ENCODE data around the gene APP.
"Not testable (repeated sequence)": the region's sequence is repeated elsewhere in the genome, so short reads cannot be mapped to it uniquely, and the experiment has no call there.

The APP gene

DNA sequence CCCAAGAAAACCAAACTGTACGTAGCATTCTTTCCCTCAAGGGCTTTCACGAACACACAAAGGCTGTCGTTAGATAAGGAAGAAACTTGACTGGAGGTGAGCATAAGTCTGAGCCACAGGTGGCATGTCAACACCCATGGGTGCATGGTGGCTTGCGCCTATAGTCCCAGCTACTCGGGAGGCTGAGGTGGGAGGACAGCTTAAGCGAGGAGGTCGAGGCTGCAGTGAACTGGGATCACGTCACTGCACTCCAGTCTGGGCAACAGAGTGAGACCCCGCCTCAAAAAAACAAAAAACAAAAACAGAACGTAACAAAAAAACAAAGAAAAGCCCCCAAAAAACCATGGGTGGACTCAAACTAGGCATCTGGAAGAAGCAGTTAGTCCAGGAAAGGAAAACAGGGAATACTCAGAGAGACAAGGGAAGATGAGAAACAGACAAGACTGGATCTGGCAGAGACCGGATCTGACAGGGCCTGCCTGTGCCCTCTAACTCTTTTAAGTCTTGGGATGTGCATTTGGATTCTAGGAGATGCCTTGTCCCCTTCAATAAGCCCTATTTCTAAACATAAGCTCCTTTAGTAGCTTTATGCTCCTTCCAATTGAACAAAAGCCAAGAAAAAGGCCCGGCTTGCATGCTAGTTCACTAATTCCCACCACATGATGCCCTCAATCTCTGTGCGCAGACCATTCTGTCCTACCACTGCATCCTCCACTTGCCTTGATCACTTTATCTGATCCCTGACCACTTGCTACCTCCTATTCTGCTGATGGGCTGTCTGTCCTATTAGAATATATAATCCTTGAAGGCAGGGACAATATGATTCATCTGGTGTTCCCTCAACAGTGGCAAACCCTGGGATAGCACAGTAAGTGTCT is 73.8 kb downstream of the APP start:
- DNase-seq = no peak

DNA sequence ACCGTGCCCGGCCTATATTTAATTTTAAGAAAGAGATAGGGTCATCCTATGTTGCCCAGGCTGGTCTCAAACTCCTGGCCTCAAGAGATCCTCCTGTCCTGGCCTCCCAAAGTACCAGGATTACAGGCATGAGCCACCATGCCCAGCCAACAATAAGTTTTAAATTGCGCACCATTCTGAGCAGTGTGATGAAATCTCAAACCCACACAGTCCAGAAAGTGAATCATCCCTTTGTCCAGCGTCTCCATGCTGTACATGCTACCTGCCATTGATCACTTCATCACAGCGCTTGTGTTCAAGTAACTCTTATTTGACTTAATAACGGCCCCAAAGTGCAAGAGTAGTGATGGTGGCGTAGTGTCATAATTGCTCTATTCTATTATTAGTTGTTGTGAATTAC is 75.4 kb downstream of the APP start:
- no peak for DNase-seq

DNA sequence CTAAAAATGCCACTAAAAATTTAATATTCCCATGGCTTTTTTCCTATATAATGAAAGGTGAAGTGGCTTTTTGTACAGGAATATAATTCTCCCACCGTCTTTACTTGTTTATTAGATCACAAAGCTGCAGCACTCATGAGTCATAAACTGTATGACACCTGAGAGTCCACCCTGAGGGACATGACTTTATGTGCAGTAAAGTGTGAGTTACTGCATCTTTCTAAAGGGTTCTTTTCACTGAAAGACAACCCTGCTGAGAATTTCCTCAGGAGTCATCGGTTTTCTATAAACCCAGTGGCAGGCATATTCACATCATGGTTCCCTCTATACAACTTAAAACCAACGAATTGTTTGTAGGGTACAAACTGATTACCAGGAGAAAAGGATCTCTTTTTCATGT is 77.4 kb downstream of the APP start:
- no peak for DNase-seq

DNA sequence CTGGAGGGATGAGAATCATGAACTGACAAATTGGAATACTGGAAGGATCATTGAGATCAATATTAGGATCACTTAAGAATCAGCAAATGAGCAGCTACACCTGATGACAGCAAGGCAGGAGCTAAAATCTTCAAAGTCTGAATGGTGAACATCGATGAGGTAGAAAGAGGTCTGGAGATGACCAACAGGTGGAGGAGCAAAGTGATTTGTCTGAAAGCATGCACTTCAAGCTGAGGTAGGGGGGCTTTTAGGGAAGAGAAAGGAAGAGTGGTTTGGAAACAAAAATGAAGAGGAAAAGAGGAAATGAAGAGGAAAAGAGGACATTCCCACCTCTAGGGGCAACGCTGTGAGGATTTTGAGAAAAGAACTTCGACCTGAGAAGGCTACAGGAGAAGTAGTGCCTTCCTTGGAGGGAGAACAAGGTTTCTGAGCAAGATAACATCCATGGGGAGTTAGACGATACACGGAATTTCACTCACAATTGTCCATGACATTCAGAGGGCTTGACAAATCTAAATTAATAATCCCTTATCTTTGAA is 79.0 kb downstream of the APP start:
- no peak for DNase-seq

DNA sequence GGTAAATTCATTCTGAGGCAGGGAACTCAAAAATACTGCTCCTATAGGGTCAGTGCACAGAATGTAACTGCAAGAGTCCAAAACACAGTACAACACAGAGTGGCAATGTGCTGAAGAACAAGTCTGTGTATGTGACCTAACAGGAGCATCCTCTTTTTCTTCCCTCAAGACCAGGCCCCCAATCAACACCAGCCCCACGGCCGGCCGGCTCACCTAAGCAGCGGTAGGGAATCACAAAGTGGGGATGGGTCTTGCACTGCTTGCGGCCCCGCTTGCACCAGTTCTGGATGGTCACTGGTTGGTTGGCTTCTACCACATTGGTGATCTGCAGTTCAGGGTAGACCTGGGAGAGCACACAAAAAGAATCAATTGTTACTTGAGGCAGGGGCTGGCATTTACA is 80.8 kb downstream of the APP start:
- no peak for DNase-seq

DNA sequence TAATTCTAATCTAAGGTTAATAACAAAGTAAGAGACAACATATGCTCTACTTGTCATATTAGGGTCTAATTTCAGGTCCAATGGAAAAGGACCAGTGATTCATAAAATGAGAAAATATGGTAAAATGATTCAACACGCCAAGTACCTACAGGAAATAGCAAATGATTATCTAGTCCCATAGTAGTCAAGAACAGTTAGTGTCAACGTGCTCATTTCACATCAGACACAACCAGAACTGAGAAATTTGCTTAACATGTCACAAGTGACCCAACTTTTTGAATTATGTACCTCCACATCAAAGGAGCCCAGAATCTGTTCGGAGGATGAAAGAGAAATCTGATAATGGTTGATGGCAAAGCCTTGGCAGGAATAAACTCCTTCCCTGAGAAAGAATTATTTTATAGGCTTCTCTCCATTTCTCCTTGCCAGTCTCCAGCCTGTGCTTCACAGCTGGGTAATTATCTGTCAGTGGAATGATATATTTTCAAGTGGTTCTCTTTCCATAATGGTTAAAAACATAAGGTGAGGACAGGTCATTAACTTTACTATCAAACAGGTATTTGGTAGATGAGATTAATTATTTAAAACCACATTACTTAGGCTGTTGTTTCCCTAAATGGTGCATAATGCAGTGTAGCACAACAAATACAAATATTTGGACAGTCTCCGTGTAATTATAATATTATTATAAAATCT is 83.2 kb downstream of the APP start:
- DNase-seq = no peak

DNA sequence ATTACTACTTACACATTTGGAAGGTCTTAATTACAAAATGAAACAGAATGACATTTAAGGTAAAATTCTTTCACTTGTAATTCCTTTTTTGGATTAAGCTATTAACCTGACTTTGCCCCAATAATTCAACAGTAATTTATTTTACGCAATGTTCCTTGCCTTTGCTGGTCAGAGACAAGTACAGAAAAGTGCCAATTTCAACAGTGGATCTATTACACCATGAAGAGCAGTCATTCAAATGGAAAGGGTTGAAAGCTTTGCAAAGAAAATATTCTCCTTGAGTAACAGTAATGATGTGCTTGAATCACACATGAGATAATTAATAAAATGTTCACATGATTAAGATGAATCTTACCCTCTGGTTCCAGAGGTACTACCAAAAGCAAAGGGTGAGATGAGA is 84.7 kb downstream of the APP start:
- no peak for DNase-seq

DNA sequence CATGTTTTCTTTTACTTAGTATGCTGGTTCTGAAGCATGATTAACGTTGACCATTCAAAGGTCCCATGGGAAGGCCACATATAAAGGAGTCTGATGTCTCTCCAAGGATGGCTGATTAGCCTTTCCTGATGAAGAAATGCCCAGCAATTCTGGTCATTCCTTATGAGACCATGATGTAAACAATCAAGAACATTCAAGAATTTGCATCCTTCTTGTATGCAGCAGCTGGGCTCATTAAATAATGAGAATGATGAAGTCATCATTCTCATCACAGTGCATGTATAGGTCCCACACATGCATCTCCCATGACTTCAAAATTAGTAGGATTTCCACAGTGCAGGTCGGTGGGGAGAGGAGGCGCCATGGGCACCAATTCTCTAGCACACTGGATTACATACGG is 85.4 kb downstream of the APP start:
- DNase-seq = no peak

DNA sequence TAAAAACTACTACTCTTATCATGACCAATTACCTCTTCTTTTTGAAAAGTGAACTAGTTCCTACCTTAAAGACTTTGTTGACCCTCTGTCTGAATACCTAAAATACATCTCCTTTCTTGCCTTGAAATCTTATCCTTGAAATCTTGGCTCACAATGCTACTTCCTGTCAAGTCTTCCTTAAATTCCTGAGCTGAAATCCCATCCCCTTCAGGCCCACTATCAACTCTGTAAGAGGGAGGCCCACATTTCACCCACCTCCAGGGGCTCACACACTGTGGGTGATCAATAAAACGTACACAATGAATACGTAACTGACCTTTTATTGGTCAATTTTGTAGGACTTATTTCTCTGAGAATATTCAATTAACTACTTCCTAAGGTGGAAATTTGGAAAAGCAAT is 88.0 kb downstream of the APP start:
- no peak for DNase-seq

DNA sequence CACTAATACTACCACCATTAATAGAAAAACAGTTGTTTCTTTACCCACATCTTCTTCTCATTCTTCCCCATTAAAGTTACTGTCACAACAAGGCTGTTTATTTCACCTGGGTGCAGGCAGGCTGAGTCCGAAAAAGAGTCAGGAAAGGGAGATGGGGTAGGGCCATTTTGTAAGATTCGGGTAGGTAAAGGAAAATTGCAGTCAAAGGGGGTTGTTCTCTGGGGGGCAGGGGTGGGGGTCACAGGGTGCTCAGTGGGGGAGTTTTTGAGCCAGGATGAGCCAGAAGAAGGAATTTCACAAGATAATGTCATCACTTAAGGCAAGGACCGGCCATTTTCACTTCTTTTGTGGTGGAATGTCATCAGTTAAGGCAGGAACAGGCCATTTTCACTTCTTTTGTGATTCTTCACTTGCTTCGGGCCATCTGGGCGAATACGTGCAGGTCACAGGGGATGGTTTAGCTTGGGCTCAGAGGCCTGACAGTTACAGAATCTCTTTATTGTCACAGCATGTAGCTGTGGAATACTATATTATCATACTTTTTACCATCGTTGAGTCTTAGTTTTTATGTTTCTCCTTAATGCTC is 89.3 kb downstream of the APP start:
- not testable (repeated sequence) for DNase-seq

DNA sequence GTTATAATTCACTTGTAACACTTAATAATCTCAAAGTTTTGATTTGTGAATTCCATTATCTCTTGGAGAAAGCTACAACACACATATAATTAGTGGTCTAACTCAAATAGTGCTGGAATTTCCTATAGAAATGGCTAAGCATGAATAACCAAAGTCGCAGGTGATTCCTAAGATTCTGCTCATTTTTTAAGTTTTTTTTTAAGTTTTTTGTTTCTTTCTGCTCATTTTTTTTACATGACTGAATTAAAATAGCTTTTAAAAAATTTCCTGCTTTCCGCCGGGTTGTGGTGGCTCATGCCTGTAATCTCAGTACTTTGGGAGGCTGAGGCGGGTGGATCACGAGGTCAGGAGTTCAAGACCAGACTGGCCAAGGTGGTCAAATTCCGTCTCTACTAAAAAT is 90.4 kb downstream of the APP start:
- no peak for DNase-seq

DNA sequence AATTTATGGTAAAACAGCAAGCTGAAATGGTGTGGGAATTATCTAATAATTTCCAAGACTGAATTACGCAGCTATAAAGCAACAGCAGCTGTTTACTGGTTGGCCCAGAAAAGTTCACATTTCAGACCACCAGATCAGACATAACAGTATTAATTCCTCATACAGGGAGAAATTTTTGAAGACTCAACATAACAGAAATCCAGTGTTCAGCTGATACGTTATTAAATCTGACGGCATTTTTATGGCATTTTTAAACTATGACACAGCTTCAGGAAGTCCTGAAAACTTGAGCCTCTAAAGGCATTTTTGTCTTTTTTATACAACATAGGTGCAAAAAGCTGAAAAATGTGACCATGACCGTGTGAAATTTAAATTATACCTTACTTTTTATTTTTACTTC is 91.2 kb downstream of the APP start:
- DNase-seq = no peak

DNA sequence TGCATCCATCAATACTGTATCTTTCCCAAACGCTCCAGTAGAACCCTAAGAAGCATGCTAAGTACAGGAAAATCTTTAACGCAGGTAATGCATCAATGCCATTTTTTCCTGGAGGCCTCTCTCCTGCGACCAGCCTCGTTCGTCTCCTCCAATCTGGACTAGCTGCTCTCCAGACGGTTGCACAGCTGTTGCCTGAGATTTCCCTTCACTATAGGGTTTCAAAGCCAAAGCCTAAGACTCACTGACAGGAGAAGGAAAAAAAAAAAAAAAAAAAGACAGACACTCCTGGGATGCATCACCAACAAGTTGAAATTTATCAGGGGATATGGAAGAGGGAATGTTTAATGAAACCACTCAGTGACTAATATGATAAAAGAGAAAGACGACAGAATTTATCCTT is 93.0 kb downstream of the APP start:
- no peak for DNase-seq

DNA sequence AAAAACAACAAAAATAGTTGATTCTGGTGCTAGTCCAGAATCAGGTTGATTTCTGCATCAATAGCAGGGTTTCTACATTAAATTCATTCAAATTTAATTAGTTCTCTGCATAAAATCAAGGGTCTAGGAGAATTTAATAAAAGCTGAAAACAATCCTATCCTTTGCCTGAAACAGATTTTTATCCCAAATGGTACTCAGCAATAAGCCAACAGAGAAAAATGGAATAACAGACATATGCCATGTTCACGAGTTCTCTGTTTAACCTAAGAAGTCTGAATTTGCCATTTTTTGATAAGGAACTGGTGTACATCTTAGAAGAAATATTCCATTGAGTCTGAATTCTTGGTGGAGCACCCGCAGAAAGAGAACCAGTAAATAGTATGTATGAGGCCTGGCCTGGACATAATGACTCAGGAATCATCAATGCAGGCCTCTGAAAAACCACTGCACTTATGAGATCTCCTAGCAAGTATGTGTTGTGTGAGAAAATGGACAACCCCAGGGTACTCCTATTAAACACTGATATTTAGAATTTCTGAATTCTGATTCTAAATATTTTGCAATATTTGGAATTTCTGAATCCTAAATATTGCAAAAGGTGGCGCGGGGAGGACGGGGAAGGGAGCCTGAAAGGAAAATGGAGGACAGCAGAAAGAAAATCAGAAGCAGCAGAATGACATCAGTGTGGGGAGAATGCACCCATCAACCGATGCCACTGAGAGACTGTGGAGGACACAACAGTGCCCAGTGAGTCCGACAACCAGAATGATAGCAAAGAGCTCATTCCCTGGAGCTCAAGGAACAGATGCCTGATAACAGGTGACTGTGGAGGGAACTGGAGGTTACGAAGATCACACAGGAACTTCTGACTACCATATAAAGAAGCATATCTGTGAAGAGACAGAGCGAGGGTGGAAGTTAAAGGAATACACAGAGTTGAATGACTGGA is 97.6 kb downstream of the APP start:
- DNase-seq = no peak

DNA sequence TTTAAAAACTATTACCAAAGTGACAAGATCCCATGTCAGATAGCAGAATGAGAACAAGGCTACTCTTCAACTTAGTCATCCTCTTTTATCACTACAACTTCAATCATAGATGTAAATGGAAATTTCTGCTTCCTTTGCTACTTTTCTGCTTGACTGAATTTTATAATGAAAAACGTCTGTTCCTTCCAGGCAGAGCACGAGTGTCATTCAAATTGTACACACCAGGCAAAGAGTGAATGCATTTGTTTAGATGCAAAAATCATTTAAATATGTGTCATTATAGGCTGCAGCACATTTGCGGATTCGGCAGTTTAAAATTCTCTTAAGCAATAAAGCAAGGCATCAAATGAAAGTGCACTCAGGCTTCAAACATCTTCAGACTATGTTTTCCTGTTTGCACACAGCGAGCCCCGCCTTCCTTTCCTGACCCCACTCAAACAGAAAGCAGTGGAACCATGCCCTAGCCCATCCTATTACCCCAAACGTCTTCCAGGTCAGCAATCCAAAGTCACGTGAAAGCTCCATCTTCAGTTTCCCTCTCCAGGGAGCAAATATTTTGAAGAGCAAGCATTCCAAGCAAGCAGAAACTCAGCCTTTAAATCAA is 99.6 kb downstream of the APP start:
- DNase-seq = no peak

DNA sequence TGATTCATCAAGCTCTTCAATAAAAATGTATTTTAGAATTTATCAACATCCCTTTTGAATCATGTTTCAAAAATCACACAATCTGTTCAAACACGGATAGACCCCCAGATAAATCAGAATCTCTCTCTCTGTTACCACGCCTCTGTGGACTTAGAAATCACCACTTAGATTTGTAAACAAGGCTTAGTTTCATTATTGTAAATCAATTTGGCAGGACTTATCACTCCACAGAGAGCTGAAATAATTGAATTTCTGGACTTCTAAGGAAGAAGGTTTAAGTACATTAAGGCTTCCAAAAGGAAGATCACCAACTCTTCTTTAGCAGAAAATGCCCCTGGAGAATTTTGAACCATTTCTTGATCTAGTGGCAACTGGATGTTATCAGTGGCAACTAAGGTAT is 100.4 kb downstream of the APP start:
- DNase-seq = no peak

DNA sequence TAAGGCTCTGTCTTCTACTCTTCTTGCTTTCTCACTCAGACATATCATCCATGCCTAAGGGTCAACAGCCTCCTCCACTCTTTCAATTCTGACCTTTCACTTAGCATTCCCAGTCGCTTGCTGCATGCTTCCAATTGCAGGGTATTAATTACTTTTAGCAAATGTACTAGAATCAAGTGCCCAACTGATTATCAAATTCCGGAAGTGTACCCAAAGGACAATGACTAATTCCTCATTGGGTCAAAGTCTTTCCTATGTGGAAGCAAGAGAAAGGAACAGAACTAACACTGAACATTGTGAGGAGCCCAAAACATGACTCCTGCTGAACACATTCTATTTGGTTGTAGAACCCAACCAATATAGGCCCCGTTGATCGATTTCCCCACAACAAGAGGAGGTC is 101.8 kb downstream of the APP start:
- DNase-seq = no peak

DNA sequence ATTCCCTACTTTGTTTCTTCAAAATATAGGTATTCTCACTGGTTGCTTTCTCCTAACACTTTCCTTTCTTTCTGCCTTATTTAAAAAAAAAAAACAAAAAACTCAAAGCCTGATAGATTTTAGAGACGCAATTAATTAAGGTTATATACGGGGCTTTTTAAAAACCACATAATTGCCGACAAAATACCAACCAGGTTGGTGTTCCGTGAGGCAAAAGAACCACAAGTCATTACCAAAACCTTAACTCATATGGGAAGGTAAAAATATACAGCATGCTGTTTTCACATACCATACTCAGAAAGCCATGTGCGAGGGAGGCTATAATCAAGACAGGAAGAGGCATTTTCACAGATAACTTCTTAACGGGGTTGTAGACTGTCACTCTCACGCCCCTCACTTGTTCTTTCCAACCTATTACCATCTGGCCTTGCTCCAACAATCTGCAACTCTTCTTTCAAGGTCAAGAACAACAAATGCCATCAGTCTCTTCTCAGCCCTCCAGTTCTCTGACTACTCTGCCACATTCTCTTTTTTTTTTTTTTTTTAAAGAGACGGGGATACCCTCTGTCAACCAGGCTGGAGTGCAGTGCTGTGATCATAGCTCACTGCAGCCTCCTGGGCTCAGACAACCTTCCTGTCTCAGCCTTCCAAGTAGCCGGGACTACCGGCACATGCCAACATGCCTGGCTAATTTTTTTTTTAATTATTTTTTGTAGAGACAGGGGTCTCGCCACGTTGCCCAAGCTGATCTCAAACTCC is 102.6 kb downstream of the APP start:
- no peak for DNase-seq

DNA sequence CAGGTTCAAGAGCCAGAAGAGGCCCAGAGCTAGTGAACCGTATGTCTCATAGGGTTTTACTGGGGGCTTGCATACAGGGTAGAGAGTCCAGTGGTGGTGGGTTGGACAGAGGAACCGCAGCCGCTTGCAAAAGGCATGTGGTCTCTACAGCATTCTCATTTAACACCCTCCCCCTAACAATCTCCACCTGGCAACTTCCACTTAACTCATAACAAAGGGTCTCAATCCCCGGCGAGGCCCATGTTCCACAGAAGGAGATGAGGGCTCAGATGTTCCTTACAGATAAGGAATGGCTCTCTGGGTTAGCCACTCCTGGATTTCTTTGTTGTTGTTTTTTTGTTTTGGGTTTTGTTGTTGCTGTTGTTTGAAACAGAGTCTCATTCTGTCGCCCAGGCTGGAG is 106.1 kb downstream of the APP start:
- no peak for DNase-seq

DNA sequence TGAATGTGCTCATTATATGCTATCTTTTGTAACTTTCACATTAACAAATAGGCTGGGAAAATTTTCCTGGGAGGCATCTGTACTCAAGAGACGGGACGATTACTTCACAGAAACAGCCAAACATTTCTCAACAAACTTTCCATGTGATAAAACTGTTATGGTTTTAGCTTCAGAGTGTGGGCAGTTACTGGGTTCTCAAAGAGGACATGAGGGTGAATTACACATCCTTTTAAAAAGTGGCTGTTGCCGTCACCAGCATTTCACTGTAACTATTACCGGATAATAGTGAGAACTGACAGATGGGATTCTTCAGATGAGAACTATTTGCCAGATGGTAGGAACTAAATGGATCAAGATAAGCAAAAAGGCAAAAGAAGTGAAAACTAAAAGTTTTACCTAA is 109.1 kb downstream of the APP start:
- no peak for DNase-seq

DNA sequence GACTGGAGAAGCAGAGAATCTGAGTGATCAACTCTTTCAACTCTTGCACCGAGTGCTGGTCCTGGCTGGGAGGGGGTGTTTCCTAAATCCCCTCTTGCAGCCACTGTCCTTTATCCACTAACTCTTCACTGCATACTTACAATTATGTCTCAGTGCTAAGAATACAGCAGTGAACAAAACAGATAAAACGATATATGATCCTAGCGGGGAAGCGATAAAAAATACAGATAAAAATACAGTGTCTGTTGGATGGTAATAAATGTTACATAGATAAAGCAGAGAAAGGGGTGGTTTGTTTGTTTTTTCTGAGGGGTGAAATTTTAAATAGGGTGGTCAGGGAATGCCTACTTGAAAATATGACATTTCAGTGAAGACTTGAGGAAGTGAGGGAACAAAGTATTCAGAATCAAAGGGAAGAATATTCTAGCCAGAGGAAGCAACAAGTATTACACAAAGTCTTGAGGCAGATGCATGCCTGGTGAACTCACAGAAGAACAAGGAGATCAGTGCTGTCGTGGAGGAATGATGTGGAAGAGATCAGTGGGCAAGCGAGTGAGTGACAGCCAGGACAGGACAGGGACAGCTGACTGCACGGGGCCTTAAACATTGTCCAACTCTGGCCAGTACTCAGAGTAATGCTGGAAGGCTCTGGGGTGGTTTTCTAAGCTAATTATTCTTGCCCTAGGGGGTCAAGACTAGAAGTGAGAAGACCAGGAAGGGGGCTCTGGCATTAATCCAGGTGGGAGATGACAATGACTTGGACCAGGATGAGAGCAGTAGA is 110.0 kb downstream of the APP start:
- DNase-seq = no peak

All from NCI-H1092 (cell line).